T-helper 17 cell (primary cell): Measurements from ENCODE around the gene P2RX2. TPM values are rescaled to one million over a fixed set of nuclear protein-coding genes. Genes with fewer than 3 reads are reported as not detected.
A peak's percentile ranks its signal among the peaks of the same experiment; 100 is the strongest.

Source experiments
- ATAC-seq: fragments of 150-1000 bp; cut with Tn5 transposase; 2 replicates; pipeline ENCODE4 v1.10.0; 2021; ENCODE audit warnings: mild to moderate bottlenecking, moderate library complexity
- DNase-seq, 3 donors: peaks; one replicate each; pipeline versions ENCODE4 v3.0.0 to v3.0.0-alpha.2; 2020 to 2021
- H3K9me3 ChIP-seq: one replicate; pipeline ENCODE4 v1.7.0; 2013; ENCODE audit warnings: low read length, mild to moderate bottlenecking; ENCODE audit not compliant: control insufficient read depth, poor library complexity, severe bottlenecking
- H3K27ac Mint-ChIP-seq: one replicate; pipeline ENCODE4 v1.8.0; 2022; ENCODE audit warnings: mild to moderate bottlenecking, moderate library complexity, mixed read lengths
- H3K27me3 Mint-ChIP-seq: one replicate; pipeline ENCODE4 v1.8.0; 2022; ENCODE audit warnings: mixed read lengths
- H3K36me3 Mint-ChIP-seq: one replicate; pipeline ENCODE4 v1.8.0; 2022; ENCODE audit warnings: low read depth, mixed read lengths
- H3K4me1 Mint-ChIP-seq: one replicate; pipeline ENCODE4 v1.8.0; 2022; ENCODE audit warnings: mild to moderate bottlenecking, mixed read lengths
- H3K4me3 Mint-ChIP-seq: one replicate; pipeline ENCODE4 v1.8.0; 2022; ENCODE audit warnings: mild to moderate bottlenecking, moderate library complexity, mixed read lengths
- total RNA-seq, 4 donors: library from RNA in 2 of 4; stranded (reverse) in 2 of 4; gene quantifications; one replicate each; pipeline ENCODE4 v1.2.3 and lab custom pipeline; 2022 to 2026

The P2RX2 gene
- total RNA-seq, 2 donors from 2014 or later = not detected

GRCh38 chr12:132621657-132622435, 3.3 kb downstream of the P2RX2 start:
- Mint-ChIP-seq H3K27me3 (peaks cover 14% of the 10 kb centered on the region), H3K27ac (no peak overlapping the region), H3K36me3 (peaks cover 8% of the 10 kb centered on the region), H3K4me1 (peaks cover 16% of the 10 kb centered on the region), H3K4me3 (no peak overlapping the region)
- ATAC-seq = no peak
- peaks cover 9% of the 10 kb centered on the region for H3K9me3 ChIP-seq
- DNase-seq = no peak

- Mint-ChIP-seq H3K27ac (no peak overlapping the region), H3K27me3 (peaks cover 7% of the 10 kb centered on the region), H3K4me3 (no peak overlapping the region), H3K36me3 (peaks cover 7% of the 10 kb centered on the region), H3K4me1 (peaks cover 16% of the 10 kb centered on the region)
- H3K9me3 ChIP-seq = peaks cover 3% of the 10 kb centered on the region
- ATAC-seq (peak; percentile 72), DNase-seq (no peak)
Observed at GRCh38 chr12:132622437-132623071, 4.0 kb downstream of the P2RX2 start.

DNA sequence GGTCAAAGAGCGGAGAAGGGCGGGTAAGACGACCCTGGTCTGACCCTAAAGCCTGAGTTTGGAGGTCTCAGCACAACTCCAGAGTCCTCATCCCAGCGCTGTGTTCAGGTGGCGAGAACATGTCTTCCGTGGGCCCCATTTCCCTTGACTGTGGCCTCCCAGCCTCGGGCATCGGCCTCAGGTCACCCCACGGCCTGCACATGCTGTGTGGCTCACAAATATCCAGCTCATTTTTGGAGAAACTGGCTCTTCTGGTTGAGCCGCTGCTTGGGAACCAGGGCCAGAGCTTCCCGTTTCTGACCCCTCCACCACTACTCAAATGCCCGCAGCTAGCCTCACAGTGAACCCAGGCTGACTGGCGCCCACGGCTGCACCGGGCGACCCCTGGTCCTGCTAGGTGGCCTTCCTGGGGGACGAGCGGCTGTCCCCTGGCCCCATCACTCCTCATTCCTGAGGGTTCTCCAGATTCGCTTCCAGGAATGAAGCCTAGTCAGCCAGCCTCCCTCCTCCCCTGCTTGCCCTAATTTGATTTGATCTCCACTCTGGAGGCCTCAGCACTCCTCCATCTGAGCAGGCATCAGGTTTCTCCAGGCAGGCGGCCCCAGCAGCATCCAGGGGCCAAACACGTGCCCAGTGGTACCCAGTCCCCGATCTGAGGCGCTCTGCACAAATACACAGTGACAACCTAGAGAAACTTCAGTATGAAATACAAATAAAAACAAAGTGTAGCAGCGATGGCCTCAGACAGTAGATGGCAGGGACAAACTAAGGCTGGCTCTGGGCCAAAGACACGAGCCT, 4.7 kb downstream of the P2RX2 start:
- Mint-ChIP-seq H3K4me1 (peaks cover 13% of the 10 kb centered on the region), H3K36me3 (peaks cover 2% of the 10 kb centered on the region), H3K27ac (peak overlapping the region; percentile 72), H3K27me3 (no peaks in the 10 kb centered on the region), H3K4me3 (no peak overlapping the region)
- no peaks in the 10 kb centered on the region for H3K9me3 ChIP-seq
- ATAC-seq = no peak
- no peak for DNase-seq

DNA sequence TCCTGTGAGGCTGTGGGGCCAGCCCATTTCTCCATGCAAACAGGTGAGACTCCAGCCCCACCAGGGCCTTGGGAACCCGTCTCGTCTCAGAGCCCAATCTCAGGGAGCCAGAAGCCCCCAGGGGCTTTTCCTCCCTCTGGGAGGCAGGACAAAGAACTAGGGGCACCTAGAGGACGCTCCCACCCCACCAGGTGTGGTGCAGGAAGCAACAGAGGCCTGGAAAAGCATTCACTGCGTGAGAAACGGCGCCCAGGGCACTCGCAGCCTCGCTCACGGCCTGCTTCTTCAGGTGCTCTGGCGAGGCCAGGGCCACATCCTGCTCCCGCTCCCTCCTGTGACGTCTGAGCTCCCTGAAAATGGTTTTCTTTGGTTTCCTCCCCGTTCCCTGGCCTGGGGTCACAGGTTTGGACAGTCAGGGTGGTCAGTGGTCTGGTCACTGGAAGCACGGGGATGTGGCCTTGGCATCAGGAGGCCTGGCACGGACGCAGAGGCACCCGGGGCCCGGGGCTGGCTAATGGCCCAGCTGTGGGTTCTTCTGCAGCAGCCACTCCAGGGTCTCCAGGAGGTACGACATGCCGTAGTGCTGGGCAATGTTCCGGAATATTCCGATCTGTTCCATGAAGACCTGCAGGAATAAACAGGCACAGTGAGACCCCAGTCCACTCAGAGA, 5.7 kb downstream of the P2RX2 start:
- no peak for DNase-seq
- Mint-ChIP-seq H3K36me3 (peaks cover 2% of the 10 kb centered on the region), H3K4me1 (peaks cover 15% of the 10 kb centered on the region), H3K27me3 (no peaks in the 10 kb centered on the region), H3K4me3 (no peak overlapping the region), H3K27ac (peak overlapping the region; percentile 72)
- no peak for ATAC-seq
- no peaks in the 10 kb centered on the region for H3K9me3 ChIP-seq

DNA sequence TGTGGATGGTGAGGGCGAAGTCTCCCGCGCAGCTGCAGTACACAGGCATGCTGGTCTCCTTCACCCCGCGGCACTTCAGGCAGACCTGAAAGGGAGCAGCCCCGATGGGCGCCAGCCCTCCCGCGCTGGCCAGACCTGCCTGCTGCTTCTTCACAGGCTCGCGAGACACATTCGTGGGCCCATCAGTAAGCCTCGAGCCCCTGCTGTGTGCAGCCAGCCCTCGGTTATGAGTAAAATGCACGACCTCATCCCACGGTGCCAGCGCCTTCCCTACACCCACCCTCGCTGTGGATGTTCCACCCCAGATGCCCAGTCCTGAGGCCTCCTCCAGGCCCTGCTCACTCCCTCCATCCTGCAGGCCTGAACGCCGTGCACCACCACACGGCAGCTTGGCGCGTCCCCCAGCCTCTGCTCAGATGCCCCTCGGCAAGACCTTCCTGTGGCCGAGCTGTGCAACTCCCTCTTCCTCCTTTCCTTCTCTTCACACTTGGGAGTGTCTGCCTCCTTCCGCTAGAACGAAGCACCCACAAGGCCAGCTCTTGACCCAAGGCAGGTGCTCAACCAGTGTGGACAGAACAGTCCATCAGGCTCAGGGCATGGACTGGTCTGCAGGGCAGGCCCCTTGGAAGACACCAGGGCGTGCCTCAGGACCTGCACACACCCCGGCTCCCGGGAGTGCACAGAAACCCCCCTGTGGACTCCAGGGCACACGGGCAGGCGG, 6.5 kb downstream of the P2RX2 start:
- Mint-ChIP-seq H3K27ac (peak overlapping the region; percentile 34), H3K36me3 (peaks cover 6% of the 10 kb centered on the region), H3K4me1 (peaks cover 15% of the 10 kb centered on the region), H3K4me3 (no peak overlapping the region), H3K27me3 (no peaks in the 10 kb centered on the region)
- no peak for ATAC-seq
- no peak for DNase-seq
- H3K9me3 ChIP-seq = no peaks in the 10 kb centered on the region

DNA sequence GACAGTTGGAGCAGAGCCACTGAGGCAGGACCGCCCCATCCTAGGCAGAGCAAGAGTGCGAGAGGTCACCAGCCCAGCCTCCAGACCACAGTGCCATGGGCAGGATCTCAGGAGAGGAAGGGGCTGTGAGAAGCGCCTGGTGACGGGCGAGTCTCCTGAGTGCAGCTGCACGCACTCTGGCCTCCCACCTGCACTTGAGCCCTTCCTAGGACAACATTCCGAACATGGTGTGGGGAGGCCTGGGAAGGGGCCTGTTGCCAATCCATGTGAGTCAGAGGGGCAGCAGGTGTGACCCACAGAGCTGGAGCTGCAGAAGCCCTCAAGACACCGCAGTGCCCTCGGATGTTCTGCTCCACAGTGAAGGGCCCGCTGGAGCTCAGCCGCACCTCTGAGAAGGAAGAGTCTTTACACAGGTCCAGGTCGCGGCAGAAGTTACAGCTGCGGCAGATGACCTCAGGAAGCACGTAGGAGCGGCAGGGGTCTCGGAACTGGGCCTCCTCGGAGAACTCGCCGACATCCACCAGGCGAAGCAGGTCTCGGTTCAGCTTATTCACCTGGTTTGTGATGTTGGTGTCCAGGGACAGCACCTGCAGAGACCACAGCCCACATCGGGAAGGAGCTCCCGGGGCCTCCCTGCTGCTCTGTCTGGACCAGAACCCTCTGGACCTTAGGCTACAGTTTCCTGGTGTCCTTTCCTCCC, 7.3 kb downstream of the P2RX2 start:
- H3K9me3 ChIP-seq = no peaks in the 10 kb centered on the region
- peaks cover 15% of the 10 kb centered on the region for H3K4me1 Mint-ChIP-seq
- no peak overlapping the region for H3K4me3 Mint-ChIP-seq
- no peak for DNase-seq
- H3K27ac Mint-ChIP-seq = peak overlapping the region; percentile 34
- no peak for ATAC-seq
- peaks cover 8% of the 10 kb centered on the region for H3K36me3 Mint-ChIP-seq
- no peaks in the 10 kb centered on the region for H3K27me3 Mint-ChIP-seq

DNA sequence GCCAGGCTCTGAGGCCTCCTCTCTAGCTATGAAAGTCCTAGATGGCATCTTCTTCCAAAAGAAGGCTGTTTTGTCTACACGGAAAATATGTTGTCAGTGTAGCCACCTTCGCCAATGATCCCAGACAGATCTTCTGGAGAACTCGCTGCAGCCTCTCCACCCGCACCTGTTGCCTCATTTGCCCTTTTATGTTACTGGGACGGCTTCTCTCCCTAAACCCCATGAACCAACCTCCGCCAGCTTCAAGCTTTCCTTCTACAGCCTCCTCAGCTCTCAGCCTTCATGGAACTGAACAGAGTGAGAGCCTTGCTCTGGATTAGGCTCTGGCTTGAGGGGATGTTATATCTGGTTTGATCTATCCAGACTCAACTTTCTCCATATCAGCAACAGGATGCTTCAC, 10.8 kb downstream of the P2RX2 start:
- H3K4me3 Mint-ChIP-seq = no peak overlapping the region
- ATAC-seq = no peak
- H3K4me1 Mint-ChIP-seq = peaks cover 7% of the 10 kb centered on the region
- H3K36me3 Mint-ChIP-seq = peaks cover 14% of the 10 kb centered on the region
- no peaks in the 10 kb centered on the region for H3K27me3 Mint-ChIP-seq
- H3K27ac Mint-ChIP-seq = no peak overlapping the region
- no peaks in the 10 kb centered on the region for H3K9me3 ChIP-seq
- DNase-seq = no peak

DNA sequence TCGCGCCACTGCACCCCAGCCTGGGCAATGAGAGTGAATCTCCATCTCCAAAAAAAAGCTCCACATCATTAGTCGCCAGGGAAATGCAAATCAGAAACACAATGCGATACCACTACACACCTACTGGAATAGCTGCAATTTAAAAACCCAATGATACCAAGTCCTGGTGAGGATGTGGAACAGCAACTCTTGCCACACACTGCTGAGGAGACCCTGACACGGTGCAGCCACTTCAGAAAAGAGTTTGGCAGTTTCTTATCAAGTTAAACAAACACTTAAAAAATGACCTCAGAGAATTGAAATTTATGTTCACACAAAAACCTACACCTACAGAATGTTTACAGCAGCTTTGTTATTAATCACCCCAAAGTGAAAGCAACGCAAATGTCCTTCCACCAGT, 12.1 kb downstream of the P2RX2 start:
- Mint-ChIP-seq H3K36me3 (peaks cover 12% of the 10 kb centered on the region), H3K4me1 (peaks cover 9% of the 10 kb centered on the region), H3K27me3 (no peaks in the 10 kb centered on the region), H3K27ac (no peak overlapping the region), H3K4me3 (no peak overlapping the region)
- ATAC-seq (no peak), DNase-seq (no peak)
- H3K9me3 ChIP-seq = no peaks in the 10 kb centered on the region

- Mint-ChIP-seq H3K4me3 (no peak overlapping the region), H3K4me1 (peaks cover 8% of the 10 kb centered on the region), H3K27me3 (no peaks in the 10 kb centered on the region), H3K36me3 (peaks cover 12% of the 10 kb centered on the region), H3K27ac (no peak overlapping the region)
- no peaks in the 10 kb centered on the region for H3K9me3 ChIP-seq
- ATAC-seq = no peak
- DNase-seq = no peak
Observed at GRCh38 chr12:132631666-132632065, 13.1 kb downstream of the P2RX2 start.

DNA sequence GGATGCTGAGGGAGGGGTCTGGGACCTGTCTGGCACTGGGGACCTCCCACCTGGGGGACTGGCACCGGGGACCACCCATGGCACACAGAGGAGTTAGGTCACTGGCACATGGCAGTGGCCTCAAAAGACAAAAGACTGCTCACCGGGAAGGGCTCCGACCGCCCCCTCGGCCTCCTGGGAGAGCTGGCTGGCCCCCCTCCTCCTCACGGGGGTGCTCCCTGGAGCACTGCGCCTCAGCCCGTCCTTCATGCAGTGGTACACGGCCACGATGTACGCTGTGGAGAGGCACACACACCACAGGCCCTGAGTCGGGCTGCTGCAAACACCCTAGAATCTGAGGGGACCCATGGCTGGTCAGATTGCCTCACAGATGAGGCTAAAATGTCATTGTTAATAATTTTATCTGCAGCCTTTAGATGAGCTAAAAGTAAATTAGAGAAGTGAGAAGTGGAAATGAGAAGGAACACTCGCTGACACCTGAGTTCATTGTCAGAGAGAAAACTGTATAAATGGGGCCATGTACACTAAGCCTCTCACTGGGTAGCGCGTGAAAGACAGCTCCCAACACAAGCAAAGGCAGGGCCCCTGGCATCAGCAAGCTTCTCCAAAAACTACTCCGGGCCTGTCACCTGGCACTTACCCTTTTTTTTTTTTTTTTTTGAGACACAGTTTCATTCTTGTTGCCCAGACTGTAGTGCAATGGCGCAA, 14.1 kb downstream of the P2RX2 start:
- DNase-seq = no peak
- no peak for ATAC-seq
- no peak overlapping the region for H3K4me3 Mint-ChIP-seq
- H3K27me3 Mint-ChIP-seq = no peaks in the 10 kb centered on the region
- peaks cover 12% of the 10 kb centered on the region for H3K36me3 Mint-ChIP-seq
- peaks cover 8% of the 10 kb centered on the region for H3K4me1 Mint-ChIP-seq
- H3K9me3 ChIP-seq = no peaks in the 10 kb centered on the region
- no peak overlapping the region for H3K27ac Mint-ChIP-seq

DNA sequence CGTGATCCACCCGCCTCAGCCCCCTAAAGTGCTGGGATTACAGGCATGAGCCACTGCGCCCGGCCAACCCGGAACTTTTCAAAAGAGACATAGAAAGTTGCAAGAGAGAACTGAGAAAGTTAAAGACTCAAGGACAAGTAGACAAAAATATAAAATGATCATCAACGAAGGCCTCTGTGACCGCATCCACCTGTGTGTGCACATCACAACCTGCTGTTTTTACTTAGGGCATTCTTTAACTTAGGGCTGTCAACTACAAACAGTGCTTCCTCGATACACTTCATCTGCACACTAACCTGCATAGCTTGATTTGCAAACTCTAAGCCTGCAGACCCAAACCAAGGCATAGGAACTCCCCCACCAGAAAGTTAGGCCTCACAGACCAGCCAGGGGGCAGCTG, 14.8 kb downstream of the P2RX2 start:
- DNase-seq (no peak), ATAC-seq (no peak)
- no peaks in the 10 kb centered on the region for H3K27me3 Mint-ChIP-seq
- H3K4me1 Mint-ChIP-seq = peaks cover 8% of the 10 kb centered on the region
- H3K27ac Mint-ChIP-seq = no peak overlapping the region
- peaks cover 12% of the 10 kb centered on the region for H3K36me3 Mint-ChIP-seq
- H3K4me3 Mint-ChIP-seq = no peak overlapping the region
- H3K9me3 ChIP-seq = no peaks in the 10 kb centered on the region

DNA sequence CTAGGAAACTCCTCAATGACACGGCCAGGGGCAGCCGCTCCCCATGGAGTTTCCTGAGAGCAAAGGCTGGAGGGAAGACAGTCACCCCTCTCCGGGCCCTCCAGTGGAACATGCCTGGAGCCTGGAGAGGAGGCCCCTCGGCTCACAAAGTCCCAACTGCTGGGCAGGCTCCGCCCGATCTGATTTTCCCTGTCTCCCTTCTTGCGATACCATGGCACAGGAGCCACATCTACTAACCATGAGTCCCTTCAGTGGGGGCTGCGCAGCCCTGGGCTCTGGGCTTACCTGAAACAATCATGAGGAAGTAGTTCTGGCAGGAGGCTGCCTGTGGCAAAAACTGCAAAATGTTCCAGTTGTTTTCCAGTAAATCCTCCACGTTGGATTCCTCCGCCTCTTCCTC, 15.3 kb downstream of the P2RX2 start:
- DNase-seq (no peak), ATAC-seq (no peak)
- H3K27ac Mint-ChIP-seq = no peak overlapping the region
- H3K4me1 Mint-ChIP-seq = peaks cover 6% of the 10 kb centered on the region
- H3K27me3 Mint-ChIP-seq = no peaks in the 10 kb centered on the region
- H3K4me3 Mint-ChIP-seq = no peak overlapping the region
- H3K36me3 Mint-ChIP-seq = peaks cover 12% of the 10 kb centered on the region
- no peaks in the 10 kb centered on the region for H3K9me3 ChIP-seq
